Stimulated activated CD8-positive, alpha-beta memory T cell treated with anti-CD3 and anti-CD28 coated beads, Interleukin-12 subunit alpha, Interleukin-12 subunit beta, amount 100 ng/mL, for 24 hours (primary cell): ENCODE measurements around the gene TVP23C.

Experiments
- DNase-seq: peaks from one replicate; pipeline ENCODE4 v3.0.0-alpha.2; 2020; ENCODE audit errors: extremely low read depth

The TVP23C gene

GRCh38 chr17:15496735-15497670 lies 66.3 kb downstream of the TVP23C start:
- DNase-seq, result no peak

- DNase-seq, result no peak
These were observed 68.5 kb downstream of the TVP23C start for GRCh38 chr17:15494821-15495220.

GRCh38 chr17:15493693-15494035 lies 69.6 kb downstream of the TVP23C start:
- no peak for DNase-seq

- no peak for DNase-seq
These were observed 70.2 kb downstream of the TVP23C start for GRCh38 chr17:15492791-15493692.

- DNase-seq, result no peak
These were observed 71.1 kb downstream of the TVP23C start for GRCh38 chr17:15492186-15492585.

- no peak for DNase-seq
These were observed 72.5 kb downstream of the TVP23C start for GRCh38 chr17:15490634-15491261.

GRCh38 chr17:15488557-15488956 lies 74.7 kb downstream of the TVP23C start:
- DNase-seq, result no peak

GRCh38 chr17:15485045-15485444 lies 78.2 kb downstream of the TVP23C start:
- no peak for DNase-seq

GRCh38 chr17:15483431-15483830 lies 79.9 kb downstream of the TVP23C start:
- no peak for DNase-seq

- DNase-seq, result no peak
These were observed 80.8 kb downstream of the TVP23C start for GRCh38 chr17:15482476-15482875.

GRCh38 chr17:15481481-15481880 lies 81.8 kb downstream of the TVP23C start:
- DNase-seq, result no peak

GRCh38 chr17:15480204-15480603 lies 83.1 kb downstream of the TVP23C start:
- no peak for DNase-seq

- DNase-seq, result no peak
These were observed 83.6 kb downstream of the TVP23C start for GRCh38 chr17:15479703-15480102.

GRCh38 chr17:15478845-15479244 lies 84.4 kb downstream of the TVP23C start:
- no peak for DNase-seq

- no peak for DNase-seq
These were observed 87.5 kb downstream of the TVP23C start for GRCh38 chr17:15475631-15476354.

GRCh38 chr17:15472891-15473290 lies 90.4 kb downstream of the TVP23C start:
- no peak for DNase-seq

GRCh38 chr17:15470536-15470935 lies 92.7 kb downstream of the TVP23C start:
- no peak for DNase-seq

GRCh38 chr17:15469260-15469659 lies 94.0 kb downstream of the TVP23C start:
- DNase-seq, result no peak

GRCh38 chr17:15468126-15468525 lies 95.2 kb downstream of the TVP23C start:
- DNase-seq, result no peak

- no peak for DNase-seq
These were observed 95.7 kb downstream of the TVP23C start, which contains the start of gene CDRT4 for GRCh38 chr17:15467592-15467991. Gene CDRT4 (minus strand): TSS chr17:15467621. CDS start chr17:15440238, 27,383 bp downstream.

GRCh38 chr17:15466131-15466530 lies 97.2 kb downstream of the TVP23C start:
- DNase-seq, result no peak
